H7 (cell line): Measurements from ENCODE around the gene BRPF3. TPM values are rescaled to one million over a fixed set of nuclear protein-coding genes. Genes with fewer than 3 reads are reported as not detected.
"Not testable (repeated sequence)": the region's sequence is repeated elsewhere in the genome, so short reads cannot be mapped to it uniquely, and the experiment has no call there.

Experiments used
- DNase-seq: peaks from one replicate; pipeline ENCODE4 v3.0.0; 2012
- H3K27me3 ChIP-seq: 2 replicates; pipeline ENCODE4 v1.6.0; 2011; ENCODE audit warnings: mild to moderate bottlenecking, low read length; ENCODE audit not compliant: control insufficient read depth, insufficient read depth
- H3K36me3 ChIP-seq: replicated peaks from 2 replicates; pipeline ENCODE4 v1.5.1; 2011; ENCODE audit warnings: low read length; ENCODE audit not compliant: control insufficient read depth, insufficient read depth
- H3K4me3 ChIP-seq: 2 replicates; pipeline ENCODE4 v1.5.1; 2011; ENCODE audit warnings: low read depth, mild to moderate bottlenecking, control low read depth, low read length, moderate library complexity; ENCODE audit not compliant: insufficient read depth
- total RNA-seq: library from RNA; depleted of rRNA; stranded (reverse); fragments of >200 nt; shearing (Covaris generic); gene quantifications from 2 replicates; pipeline ENCODE4 v1.2.3, GENCODE V29; 2014

BRPF3 gene
- total RNA-seq, 1 experiment from 2014 or later, result 12.7 TPM

- peaks cover 48% of the 10 kb centered on the region for H3K36me3 ChIP-seq
- no peak for DNase-seq
- H3K27me3 ChIP-seq, result no peaks in the 10 kb centered on the region
- no peak overlapping the region for H3K4me3 ChIP-seq
These were observed 14.5 kb downstream of the BRPF3 start for GRCh38 chr6:36210886-36211595.

DNA sequence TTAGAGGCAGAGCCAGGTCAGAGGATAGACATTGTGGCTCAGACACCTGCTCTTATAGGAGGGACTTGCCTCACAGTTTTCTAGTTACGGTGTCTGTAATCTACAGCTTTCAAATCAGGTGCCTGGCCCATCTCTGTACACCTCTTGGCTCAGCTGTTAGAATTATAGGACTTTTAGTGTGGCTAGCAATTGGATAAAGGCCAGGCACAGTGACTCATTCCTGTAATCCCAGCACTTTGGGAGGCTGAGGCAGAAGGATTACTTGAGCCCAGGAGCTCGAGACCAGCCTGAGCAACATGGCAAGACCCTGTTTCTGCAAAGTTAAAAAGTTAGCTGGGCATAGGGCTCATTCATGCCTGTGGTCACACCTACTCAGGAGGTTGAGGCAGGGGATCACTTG lies 20.0 kb downstream of the BRPF3 start:
- no peaks in the 10 kb centered on the region for H3K27me3 ChIP-seq
- peaks cover 44% of the 10 kb centered on the region for H3K36me3 ChIP-seq
- no peak for DNase-seq

DNA sequence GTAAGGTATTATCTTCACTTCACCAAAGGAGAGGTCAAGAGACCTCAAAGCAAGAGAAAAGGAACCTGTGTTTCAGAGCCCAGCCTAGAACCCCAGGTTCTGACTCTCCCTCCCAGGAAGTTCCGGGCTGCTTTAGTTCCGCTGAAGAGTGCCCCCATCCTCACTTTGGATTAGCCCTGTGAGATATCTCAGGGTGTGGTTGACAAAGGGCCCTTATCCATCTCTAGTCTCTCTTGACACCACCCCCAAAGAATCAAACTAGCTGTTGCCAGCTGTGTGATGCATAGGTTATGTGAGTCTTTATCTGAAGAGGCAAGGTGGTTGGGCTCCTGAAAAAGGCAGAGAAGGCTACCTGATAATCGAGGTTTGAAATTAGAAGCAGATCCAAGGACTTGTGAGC lies 20.6 kb downstream of the BRPF3 start:
- H3K4me3 ChIP-seq, result no peak overlapping the region

More for the DNA sequence above, 20.0 kb downstream of the BRPF3 start:
- no peak overlapping the region for H3K4me3 ChIP-seq

GRCh38 chr6:36217946-36218345 lies 21.4 kb downstream of the BRPF3 start:
- Histone ChIP-seq H3K4me3 (no peak overlapping the region), H3K27me3 (no peaks in the 10 kb centered on the region), H3K36me3 (peaks cover 48% of the 10 kb centered on the region)
- no peak for DNase-seq

More for the DNA sequence above, 20.6 kb downstream of the BRPF3 start:
- Histone ChIP-seq H3K36me3 (peaks cover 48% of the 10 kb centered on the region), H3K27me3 (no peaks in the 10 kb centered on the region)
- DNase-seq, result no peak

GRCh38 chr6:36218516-36218915 lies 22.0 kb downstream of the BRPF3 start:
- H3K27me3 ChIP-seq, H3K4me3 ChIP-seq, DNase-seq: not testable (repeated sequence)
- peaks cover 49% of the 10 kb centered on the region for H3K36me3 ChIP-seq

GRCh38 chr6:36219081-36219480 lies 22.5 kb downstream of the BRPF3 start:
- Histone ChIP-seq H3K27me3 (no peaks in the 10 kb centered on the region), H3K36me3 (peaks cover 44% of the 10 kb centered on the region), H3K4me3 (no peak overlapping the region)
- DNase-seq, result no peak

- DNase-seq, result no peak
- no peaks in the 10 kb centered on the region for H3K27me3 ChIP-seq
- no peak overlapping the region for H3K4me3 ChIP-seq
- H3K36me3 ChIP-seq, result peaks cover 41% of the 10 kb centered on the region
These were observed 23.7 kb downstream of the BRPF3 start for GRCh38 chr6:36220226-36220625.

DNA sequence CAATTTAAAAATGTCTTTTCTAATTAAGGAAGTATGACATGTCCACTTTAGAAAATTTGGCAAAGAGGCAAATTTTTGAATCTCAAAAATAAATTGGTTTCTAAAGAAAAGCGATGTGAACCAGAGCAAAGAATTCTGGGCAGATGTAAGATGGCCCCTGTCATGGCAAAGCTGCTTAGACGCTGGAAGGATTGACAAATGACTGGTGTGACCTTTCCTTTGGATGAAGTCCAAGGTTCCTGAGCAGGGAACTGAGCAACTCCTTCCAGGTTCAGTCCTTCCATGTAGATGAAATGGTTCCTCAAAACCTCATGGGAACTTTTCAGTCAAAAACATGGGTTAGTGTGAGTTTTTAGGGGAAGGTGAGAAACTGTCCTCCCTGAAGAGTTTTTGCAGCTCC lies 25.1 kb downstream of the BRPF3 start:
- Histone ChIP-seq H3K4me3 (no peak overlapping the region), H3K27me3 (no peaks in the 10 kb centered on the region), H3K36me3 (peaks cover 34% of the 10 kb centered on the region)
- DNase-seq, result no peak

DNA sequence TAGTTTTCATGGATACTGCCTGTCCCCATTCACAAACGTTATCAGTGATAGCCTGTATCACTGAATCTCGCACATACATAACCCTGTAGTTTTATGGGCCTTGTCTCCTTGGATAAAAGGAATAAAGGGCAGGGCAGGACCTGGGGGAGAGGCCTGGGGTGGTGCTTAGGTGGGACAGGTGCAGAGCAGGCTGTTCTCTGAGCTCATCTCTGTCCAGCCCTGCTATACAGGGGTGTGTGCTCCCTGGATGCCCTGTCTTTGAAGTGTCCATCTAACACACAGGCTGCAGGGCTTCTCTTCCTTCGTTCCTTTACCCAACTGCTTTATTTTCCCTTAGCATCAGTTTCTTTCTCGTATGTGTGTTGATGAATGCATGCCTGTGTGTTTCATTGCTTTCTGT lies 26.4 kb downstream of the BRPF3 start:
- H3K36me3 ChIP-seq, result peaks cover 28% of the 10 kb centered on the region
- no peaks in the 10 kb centered on the region for H3K27me3 ChIP-seq

DNA sequence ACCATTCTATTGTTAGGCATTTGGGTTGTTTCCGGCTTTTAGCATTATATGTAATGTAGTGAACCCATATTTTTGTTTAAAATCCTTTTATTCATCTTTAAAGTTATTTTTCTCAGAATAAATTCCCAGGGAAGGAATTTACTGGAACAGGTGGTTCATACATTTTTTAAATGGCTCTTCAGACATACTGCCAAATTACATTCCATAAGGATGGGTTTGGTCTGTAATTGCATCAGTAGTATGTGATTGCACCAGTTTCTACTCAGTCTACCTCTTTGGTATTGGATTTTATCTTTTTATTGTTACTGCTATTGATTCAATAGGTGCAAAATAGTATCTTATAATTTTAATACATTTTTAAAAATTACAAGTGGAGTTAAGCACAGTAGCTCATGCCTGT lies 27.2 kb downstream of the BRPF3 start:
- H3K27me3 ChIP-seq, result no peaks in the 10 kb centered on the region
- H3K36me3 ChIP-seq, result peaks cover 25% of the 10 kb centered on the region
- no peak overlapping the region for H3K4me3 ChIP-seq
- DNase-seq, result no peak

More for the DNA sequence above, 26.4 kb downstream of the BRPF3 start:
- no peak overlapping the region for H3K4me3 ChIP-seq
- DNase-seq, result no peak

- Histone ChIP-seq H3K4me3 (no peak overlapping the region), H3K27me3 (no peaks in the 10 kb centered on the region), H3K36me3 (peaks cover 21% of the 10 kb centered on the region)
- no peak for DNase-seq
These were observed 28.4 kb downstream of the BRPF3 start for GRCh38 chr6:36224918-36225461.

DNA sequence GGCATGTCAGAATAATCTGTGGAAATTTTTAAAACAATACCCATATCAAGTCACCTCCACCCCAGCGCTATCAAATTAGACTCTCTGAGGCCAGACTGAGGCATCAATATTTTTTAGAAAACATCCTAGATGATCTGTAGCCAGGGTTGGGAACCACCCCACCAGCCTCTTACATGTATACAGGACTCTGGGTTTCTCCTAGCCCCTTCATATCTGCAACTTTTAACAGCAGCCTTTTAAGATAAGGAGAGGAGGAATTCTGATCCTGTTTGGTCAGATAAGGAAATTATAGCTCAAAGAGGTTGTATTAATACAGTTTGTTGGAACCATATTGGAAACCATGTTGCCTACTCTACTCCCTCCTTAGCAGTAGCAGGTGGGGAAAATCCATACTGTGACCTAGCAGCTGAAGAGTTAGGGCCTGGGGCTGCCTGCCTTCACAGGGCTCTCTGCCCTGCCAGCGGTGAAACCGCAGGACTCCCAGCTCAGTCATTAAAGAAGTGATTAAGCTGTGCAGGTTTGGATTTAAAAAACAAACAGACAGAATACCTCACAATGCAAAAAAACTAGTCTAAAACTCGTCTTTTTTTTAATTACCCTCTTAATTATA lies 30.0 kb downstream of the BRPF3 start:
- Histone ChIP-seq H3K27me3 (no peaks in the 10 kb centered on the region), H3K36me3 (peaks cover 25% of the 10 kb centered on the region), H3K4me3 (no peak overlapping the region)
- no peak for DNase-seq

- Histone ChIP-seq H3K36me3 (peaks cover 20% of the 10 kb centered on the region), H3K27me3 (no peaks in the 10 kb centered on the region), H3K4me3 (no peak overlapping the region)
- DNase-seq, result no peak
These were observed 31.1 kb downstream of the BRPF3 start for GRCh38 chr6:36227379-36228228.

DNA sequence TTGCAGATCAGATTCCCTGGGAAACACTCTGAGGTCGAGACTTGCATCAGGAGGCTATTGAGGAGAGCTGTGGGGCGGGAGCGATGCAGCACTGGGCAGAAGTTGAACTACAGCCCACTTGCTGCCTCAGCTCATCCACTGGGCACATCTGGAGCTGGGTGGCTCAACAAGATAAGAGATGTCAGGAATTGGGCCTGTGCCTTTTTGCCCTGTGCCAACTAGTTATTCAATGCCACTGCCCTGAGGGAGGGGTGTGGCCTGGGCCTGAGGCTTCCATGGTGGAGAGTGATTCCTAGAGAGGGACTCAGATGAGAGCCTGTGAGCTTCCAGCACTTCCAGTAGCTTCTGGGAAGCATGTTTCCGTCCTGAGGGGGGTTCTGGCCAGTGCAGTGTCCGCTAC lies 32.7 kb downstream of the BRPF3 start:
- Histone ChIP-seq H3K4me3 (no peak overlapping the region), H3K36me3 (peaks cover 17% of the 10 kb centered on the region), H3K27me3 (no peaks in the 10 kb centered on the region)
- DNase-seq, result no peak
